ENCODE measurements around the gene ZBTB42. TPM values are rescaled to one million over a fixed set of nuclear protein-coding genes. Genes with fewer than 3 reads are reported as not detected.

ZBTB42 gene
- 2.2 and 2.6 TPM in 2 replicates for total RNA-seq

DNA sequence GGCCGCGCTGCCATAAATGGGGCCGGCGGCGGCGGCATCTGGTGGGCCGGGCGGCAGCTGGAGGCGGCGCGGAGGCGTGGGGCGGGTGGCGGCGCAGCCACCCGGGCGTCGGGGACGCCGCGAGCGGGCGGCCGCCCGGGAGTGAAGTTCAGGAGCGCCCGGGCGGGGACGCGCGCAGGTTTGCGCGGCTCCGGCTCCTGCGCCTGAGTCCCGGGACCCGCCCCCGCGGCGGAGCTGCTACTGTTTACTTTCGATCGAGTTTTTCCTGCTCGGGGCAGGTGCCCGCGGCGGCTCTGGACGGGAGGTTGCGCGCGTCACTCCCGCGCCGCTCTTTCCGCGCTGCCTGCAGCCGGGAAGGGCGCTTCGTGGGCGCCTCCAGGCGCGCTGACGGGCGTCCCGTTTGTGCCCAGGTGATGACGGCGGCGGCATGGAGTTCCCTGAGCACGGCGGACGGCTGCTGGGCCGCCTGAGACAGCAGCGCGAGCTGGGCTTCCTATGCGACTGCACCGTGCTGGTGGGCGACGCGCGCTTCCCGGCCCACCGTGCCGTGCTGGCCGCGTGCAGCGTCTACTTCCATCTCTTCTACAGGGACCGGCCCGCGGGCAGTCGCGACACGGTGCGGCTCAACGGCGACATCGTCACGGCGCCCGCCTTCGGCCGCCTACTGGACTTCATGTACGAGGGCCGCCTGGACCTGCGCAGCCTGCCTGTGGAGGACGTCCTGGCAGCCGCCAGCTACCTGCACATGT lies at the start of gene ZBTB42:
TSS of gene ZBTB42 (plus strand) at position 331 of the 749 bp plus-strand sequence. CDS start at position 428, 97 bp downstream.

DNA sequence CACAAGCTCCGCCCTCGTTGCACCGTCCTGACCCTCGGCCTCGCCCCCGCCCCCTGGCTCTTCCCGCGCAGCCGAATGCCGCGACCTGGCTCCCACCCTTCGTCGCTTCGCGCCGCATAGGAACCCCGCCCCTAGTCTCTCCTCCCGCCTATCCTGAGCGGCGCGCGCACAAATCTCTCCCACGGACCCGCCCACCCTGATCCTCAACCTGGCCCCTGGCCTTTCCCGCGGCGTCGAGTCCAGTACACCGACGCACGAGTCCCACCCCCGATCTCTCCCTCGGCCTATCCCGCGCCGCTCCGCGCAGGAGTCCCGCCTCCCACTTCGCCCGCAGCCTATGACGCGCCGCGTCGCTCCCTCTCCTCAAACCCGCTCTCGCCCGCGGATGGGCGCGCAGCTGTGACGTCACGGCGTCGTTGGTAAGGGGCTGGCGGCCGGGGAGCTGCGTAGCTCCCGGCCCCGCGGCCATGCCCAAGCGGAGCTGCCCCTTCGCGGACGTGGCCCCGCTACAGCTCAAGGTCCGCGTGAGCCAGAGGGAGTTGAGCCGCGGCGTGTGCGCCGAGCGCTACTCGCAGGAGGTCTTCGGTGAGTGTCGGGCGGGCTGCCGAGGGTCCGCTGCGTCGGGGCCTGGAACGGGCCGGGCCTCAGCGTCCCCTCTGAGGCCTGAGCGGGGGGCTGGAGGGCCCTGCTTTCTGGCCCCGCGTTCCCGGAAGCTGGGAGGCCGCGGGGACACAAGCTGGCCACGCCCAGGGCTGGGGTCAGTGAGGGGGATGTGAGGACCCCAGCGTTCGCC lies 48.0 kb upstream of the ZBTB42 start, which contains the start of gene SIVA1:
TSS of gene SIVA1 (plus strand) at position 413 of the 793 bp plus-strand sequence. CDS start at position 468, 55 bp downstream.

DNA sequence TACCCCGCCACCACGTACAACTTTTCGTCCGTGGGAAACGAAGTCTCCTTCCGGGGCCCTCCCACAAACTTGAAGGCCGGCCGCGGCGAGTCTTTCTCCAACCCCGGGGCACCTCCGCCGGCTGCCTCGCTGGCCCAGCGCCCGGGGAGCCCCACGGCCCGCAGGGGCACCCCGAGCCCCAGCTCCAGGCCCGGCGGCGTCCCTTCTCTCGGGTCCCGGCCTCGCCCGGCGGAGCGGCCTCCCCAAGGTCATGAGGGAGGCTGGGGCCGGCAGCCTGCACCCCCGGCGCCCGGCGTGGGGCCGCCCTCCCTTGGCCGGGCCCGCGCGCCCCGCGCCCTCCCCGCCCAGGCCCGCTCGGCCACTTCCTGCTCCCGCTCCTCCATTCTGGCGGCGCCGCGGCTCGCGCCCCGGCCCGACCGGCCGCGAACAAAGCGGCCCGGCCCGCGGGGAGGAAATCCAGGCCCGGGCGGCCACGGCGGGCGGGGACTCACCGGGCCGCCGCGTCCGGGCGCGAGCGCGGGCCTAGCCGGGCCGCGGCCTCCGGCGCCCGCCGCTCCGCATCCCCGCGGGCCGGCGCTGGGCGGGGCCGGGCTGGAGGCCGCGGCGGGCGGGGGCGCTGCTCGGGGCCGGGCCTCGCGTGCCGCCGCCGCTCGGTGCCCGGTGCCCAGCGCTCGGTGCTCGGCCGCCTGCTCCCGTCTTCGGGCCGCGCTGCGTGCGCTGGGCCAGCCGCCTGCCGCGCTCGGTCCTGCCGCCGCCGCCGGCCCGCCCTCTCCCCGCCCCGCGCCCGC lies 5.7 kb upstream of the ZBTB42 start, which contains the start of gene AKT1:
TSS of gene AKT1 (minus strand) at position 756 of the 788 bp plus-strand sequence. CDS start 3,105 bp downstream, outside the sequence.

Other genes starting within 250 kb of the ZBTB42 start
- gene C14orf180, start 221.3 kb upstream of the ZBTB42 start, total RNA-seq = not detected in 2 replicates
- gene TMEM179, start 196.3 kb upstream of the ZBTB42 start, total RNA-seq = 0.11 and 0.13 TPM in 2 replicates
- 60.8 and 64.6 TPM in 2 replicates for gene INF2, start 111.5 kb upstream of the ZBTB42 start, total RNA-seq
- gene ADSS1, start 76.9 kb upstream of the ZBTB42 start, total RNA-seq = 9.4 and 12.8 TPM in 2 replicates
- gene SIVA1, start 48.0 kb upstream of the ZBTB42 start, total RNA-seq = 63.8 and 68.6 TPM in 2 replicates
- 137 and 141 TPM in 2 replicates for gene AKT1, start 5.4 kb upstream of the ZBTB42 start, total RNA-seq
- 14.7 and 17.0 TPM in 2 replicates for gene CEP170B, start 64.2 kb downstream of the ZBTB42 start, total RNA-seq
- 0.11 and 0.13 TPM in 2 replicates for gene PLD4, start 123.8 kb downstream of the ZBTB42 start, total RNA-seq
- 138 and 152 TPM in 2 replicates for gene AHNAK2, start 177.3 kb downstream of the ZBTB42 start, total RNA-seq
- 8.1 and 9.8 TPM in 2 replicates for gene CLBA1, start 184.7 kb downstream of the ZBTB42 start, total RNA-seq
- gene CDCA4, start 220.0 kb downstream of the ZBTB42 start, total RNA-seq = 14.6 and 15.2 TPM in 2 replicates